ENCODE measurements around the gene TESPA1. TPM values are rescaled to one million over a fixed set of nuclear protein-coding genes. Genes with fewer than 3 reads are reported as not detected.

Gene TESPA1
- polyA plus RNA-seq (2012; rRNA removed), result not detected in 2 replicates
- not detected in 2 replicates for polyA plus RNA-seq (2012; cell fraction: cytosol; rRNA removed)
- not detected in 2 replicates for polyA plus RNA-seq (2012; cell fraction: nucleus; rRNA removed)

GRCh38 chr12:54984658-54985376, at the start of gene TESPA1:
TSS of gene TESPA1 (minus strand) at chr12:54984762. CDS start at chr12:54974562, 10,200 bp downstream.
- no peak within 1 kb of the TSS for H2AFZ ChIP-seq (ENCODE audit: low read depth)
- ChIA-PET CTCF (interaction anchor here (1.0 to 2.1 kb wide), 3 partner anchors 8 to 84 kb away, joined by 3 to 10 read pairs (median 5); no protein-coding TSS in a partner anchor), POLR2A (no interaction called here)
- no peaks in the 10 kb centered on the region for H3K4me1 ChIP-seq (ENCODE audit: control insufficient read depth in 1 of 2, insufficient read depth in 2 of 2, low read depth in 1 of 2, low read length in 1 of 2)
- peak; percentile 26; the same call in 1 of the 2 replicates for TF ChIP-seq GABPA (IDR thresholded peaks at IDR 0.05; ENCODE audit: low read depth)
- TF ChIP-seq RFX5 (IDR thresholded peaks at IDR 0.05; ENCODE audit: low read length), result no peak
- WGBS (ENCODE audit: low lambda C conversion rate), result 10% methylated on average over 11 of the region's 12 CpGs
- H4K20me1 ChIP-seq (ENCODE audit: insufficient read depth), result no peaks in the 10 kb centered on the region
- no peaks in the 10 kb centered on the region for H3K36me3 ChIP-seq (replicated peaks in 1 of 2; ENCODE audit: control insufficient read depth in 1 of 2, insufficient read depth in 2 of 2, low read length in 1 of 2)
- no peak for DNase-seq
- H3K27me3 ChIP-seq (ENCODE audit: insufficient read depth), result no peaks in the 10 kb centered on the region; the same call in 1 of the 2 replicates
- no peak within 1 kb of the TSS for H3K27ac ChIP-seq (ENCODE audit: low read depth in 2 of 2, low read length in 1 of 2)
- no peaks in the 10 kb centered on the region for H3F3A ChIP-seq (replicated peaks; ENCODE audit: insufficient read depth)
- no peaks in the 10 kb centered on the region for H3K79me2 ChIP-seq (ENCODE audit: insufficient read depth)
- H3K9me2 ChIP-seq, result no peaks in the 10 kb centered on the region
- no peaks in the 10 kb centered on the region for H3K9me3 ChIP-seq
- H3K4me2 ChIP-seq, result no peak within 1 kb of the TSS
- no peak within 1 kb of the TSS for H3K9ac ChIP-seq
- no peak within 1 kb of the TSS for H3K4me3 ChIP-seq (ENCODE audit: low read depth in 2 of 2, low read length in 1 of 2)

GRCh38 chr12:55034218-55034617, 49.7 kb upstream of the TESPA1 start:
- H3K27me3 ChIP-seq (ENCODE audit: insufficient read depth), result no peaks in the 10 kb centered on the region; the same call in 1 of the 2 replicates
- H4K20me1 ChIP-seq (ENCODE audit: insufficient read depth), result no peaks in the 10 kb centered on the region
- H3K79me2 ChIP-seq (ENCODE audit: insufficient read depth), result no peaks in the 10 kb centered on the region
- no peak overlapping the region for H3K27ac ChIP-seq (ENCODE audit: low read depth in 2 of 2, low read length in 1 of 2)
- no peaks in the 10 kb centered on the region for H3K4me1 ChIP-seq (ENCODE audit: control insufficient read depth in 1 of 2, insufficient read depth in 2 of 2, low read depth in 1 of 2, low read length in 1 of 2)
- H3K9ac ChIP-seq, result no peak overlapping the region
- H3F3A ChIP-seq (replicated peaks; ENCODE audit: insufficient read depth), result no peaks in the 10 kb centered on the region
- no peak for DNase-seq
- 13% methylated on average over 3 of the region's 6 CpGs for WGBS (ENCODE audit: low lambda C conversion rate)
- no peaks in the 10 kb centered on the region for H3K9me2 ChIP-seq
- POLR2A ChIA-PET, result no interaction called here
- CTCF ChIA-PET, result interaction anchor here (1.1 to 3.2 kb wide), 2 partner anchors 34 to 41 kb away, joined by 4 to 10 read pairs; no protein-coding TSS in a partner anchor
- no peaks in the 10 kb centered on the region for H3K9me3 ChIP-seq
- no peak overlapping the region for H3K4me2 ChIP-seq
- no peak overlapping the region for H3K4me3 ChIP-seq (ENCODE audit: low read depth in 2 of 2, low read length in 1 of 2)
- no peak overlapping the region for H2AFZ ChIP-seq (ENCODE audit: low read depth)
- no peaks in the 10 kb centered on the region for H3K36me3 ChIP-seq (replicated peaks in 1 of 2; ENCODE audit: control insufficient read depth in 1 of 2, insufficient read depth in 2 of 2, low read length in 1 of 2)
- TF ChIP-seq CTCF (IDR thresholded peaks at IDR 0.05) (no peak), NRF1 (IDR thresholded peaks at IDR 0.05; ENCODE audit: low read depth, low read length) (no peak), IRF3 (IDR thresholded peaks at IDR 0.05; ENCODE audit: low read depth, low read length) (no peak), FOXM1 (IDR thresholded peaks at IDR 0.05; ENCODE audit: low read depth) (no peak), PBX3 (IDR thresholded peaks at IDR 0.05) (no peak), ELF1 (IDR thresholded peaks at IDR 0.05) (no peak), SMC3 (IDR thresholded peaks at IDR 0.05; ENCODE audit: low read depth, low read length) (no peak), FOXJ3 (CRISPR knock-in tag; IDR thresholded peaks at IDR 0.05) (no peak), RCOR1 (IDR thresholded peaks at IDR 0.05; ENCODE audit: low read length) (no peak), NFIC (IDR thresholded peaks at IDR 0.05; ENCODE audit: borderline replicate concordance) (no peak), JUND (IDR thresholded peaks at IDR 0.05) (no peak), USF1 (IDR thresholded peaks at IDR 0.05; ENCODE audit: borderline replicate concordance, low read depth) (no peak), ZBTB33 (IDR thresholded peaks at IDR 0.05; ENCODE audit: borderline replicate concordance, low read depth) (no peak), MEF2A (IDR thresholded peaks at IDR 0.05; ENCODE audit: borderline replicate concordance, low read depth) (no peak)
